ENCODE data around the gene FMO2.

The FMO2 gene

DNA sequence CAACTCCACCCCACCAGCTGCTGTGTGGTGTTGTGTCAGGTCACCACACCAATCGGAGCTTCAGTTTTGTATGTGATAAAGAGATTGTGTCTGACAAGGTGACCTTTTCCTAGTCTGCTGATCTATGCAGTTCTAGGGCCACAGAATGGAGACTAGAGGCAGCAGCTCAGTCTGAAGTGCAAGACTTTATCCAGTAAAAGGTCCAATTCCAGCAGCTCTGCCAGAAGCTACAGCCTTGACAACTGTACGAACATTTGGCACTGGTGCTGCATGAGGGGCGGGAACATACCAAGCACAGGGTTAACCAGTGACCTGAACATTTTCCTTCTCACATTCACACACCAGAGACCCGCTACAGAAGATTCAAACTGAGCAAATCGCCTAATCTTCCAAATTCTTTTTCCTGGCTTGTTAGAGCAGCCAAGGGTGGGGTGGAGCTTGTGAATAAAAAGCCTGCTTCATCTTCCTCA, 72.5 kb downstream of the FMO2 start (continued):
- TF ChIP-seq, protein P1, sequence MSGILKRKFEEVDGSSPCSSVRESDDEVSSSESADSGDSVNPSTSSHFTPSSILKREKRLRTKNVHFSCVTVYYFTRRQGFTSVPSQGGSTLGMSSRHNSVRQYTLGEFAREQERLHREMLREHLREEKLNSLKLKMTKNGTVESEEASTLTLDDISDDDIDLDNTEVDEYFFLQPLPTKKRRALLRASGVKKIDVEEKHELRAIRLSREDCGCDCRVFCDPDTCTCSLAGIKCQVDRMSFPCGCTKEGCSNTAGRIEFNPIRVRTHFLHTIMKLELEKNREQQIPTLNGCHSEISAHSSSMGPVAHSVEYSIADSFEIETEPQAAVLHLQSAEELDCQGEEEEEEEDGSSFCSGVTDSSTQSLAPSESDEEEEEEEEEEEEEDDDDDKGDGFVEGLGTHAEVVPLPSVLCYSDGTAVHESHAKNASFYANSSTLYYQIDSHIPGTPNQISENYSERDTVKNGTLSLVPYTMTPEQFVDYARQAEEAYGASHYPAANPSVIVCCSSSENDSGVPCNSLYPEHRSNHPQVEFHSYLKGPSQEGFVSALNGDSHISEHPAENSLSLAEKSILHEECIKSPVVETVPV (CRISPR knock-in tag; IDR thresholded peaks at IDR 0.05) = no peak
- no peak for TF ChIP-seq ZFP30 (CRISPR knock-in tag; IDR thresholded peaks at IDR 0.05)

DNA sequence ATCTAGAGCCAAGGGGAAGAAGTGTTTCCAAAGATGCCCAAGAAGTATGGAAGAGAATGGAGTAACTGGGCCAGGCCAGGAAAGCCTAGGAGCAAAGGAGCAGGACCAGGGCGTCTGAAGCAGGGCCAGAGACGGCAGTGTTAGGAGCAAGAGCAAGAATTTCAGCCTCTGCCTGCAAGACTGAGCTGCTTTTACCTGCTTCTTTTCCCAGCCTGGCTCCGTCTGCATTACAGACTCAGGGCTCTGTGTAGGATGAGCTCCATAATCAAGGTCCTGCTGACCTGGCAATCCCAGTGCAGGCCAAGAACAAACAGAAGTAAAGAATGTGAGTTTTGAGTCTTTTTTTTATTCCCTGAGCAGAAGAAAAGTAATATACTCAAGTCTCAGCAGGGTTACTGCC, 73.3 kb downstream of the FMO2 start:
- TF ChIP-seq SNAI2 (CRISPR knock-in tag; IDR thresholded peaks at IDR 0.05) (no peak), ESRRG (CRISPR knock-in tag; IDR thresholded peaks at IDR 0.05) (no peak), ZFP3 (CRISPR knock-in tag; IDR thresholded peaks at IDR 0.05) (no peak), ARNTL (CRISPR knock-in tag; IDR thresholded peaks at IDR 0.05; ENCODE audit: borderline replicate concordance, low read depth) (no peak), BACH2 (CRISPR knock-in tag; IDR thresholded peaks at IDR 0.05; ENCODE audit: borderline replicate concordance) (no peak), RARB (CRISPR knock-in tag; IDR thresholded peaks at IDR 0.05) (no peak), OSR1 (CRISPR knock-in tag; IDR thresholded peaks at IDR 0.05) (no peak), ZNF565 (CRISPR knock-in tag; conservative IDR thresholded peaks at IDR 0.05; ENCODE audit: low read depth) (no peak), CSDC2 (CRISPR knock-in tag; IDR thresholded peaks at IDR 0.05) (no peak), ISL1 (CRISPR knock-in tag; IDR thresholded peaks at IDR 0.05) (no peak), ZFP30 (CRISPR knock-in tag; IDR thresholded peaks at IDR 0.05) (no peak), PPARA (CRISPR knock-in tag; IDR thresholded peaks at IDR 0.05; ENCODE audit: borderline replicate concordance) (no peak)
- TF ChIP-seq, protein P2, sequence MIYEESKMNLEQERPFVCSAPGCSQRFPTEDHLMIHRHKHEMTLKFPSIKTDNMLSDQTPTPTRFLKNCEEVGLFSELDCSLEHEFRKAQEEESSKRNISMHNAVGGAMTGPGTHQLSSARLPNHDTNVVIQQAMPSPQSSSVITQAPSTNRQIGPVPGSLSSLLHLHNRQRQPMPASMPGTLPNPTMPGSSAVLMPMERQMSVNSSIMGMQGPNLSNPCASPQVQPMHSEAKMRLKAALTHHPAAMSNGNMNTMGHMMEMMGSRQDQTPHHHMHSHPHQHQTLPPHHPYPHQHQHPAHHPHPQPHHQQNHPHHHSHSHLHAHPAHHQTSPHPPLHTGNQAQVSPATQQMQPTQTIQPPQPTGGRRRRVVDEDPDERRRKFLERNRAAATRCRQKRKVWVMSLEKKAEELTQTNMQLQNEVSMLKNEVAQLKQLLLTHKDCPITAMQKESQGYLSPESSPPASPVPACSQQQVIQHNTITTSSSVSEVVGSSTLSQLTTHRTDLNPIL (CRISPR knock-in tag; IDR thresholded peaks at IDR 0.05; ENCODE audit: low read depth) = no peak
- TF ChIP-seq, protein P1 (CRISPR knock-in tag; IDR thresholded peaks at IDR 0.05) = no peak
- ATAC-seq = no peak

DNA sequence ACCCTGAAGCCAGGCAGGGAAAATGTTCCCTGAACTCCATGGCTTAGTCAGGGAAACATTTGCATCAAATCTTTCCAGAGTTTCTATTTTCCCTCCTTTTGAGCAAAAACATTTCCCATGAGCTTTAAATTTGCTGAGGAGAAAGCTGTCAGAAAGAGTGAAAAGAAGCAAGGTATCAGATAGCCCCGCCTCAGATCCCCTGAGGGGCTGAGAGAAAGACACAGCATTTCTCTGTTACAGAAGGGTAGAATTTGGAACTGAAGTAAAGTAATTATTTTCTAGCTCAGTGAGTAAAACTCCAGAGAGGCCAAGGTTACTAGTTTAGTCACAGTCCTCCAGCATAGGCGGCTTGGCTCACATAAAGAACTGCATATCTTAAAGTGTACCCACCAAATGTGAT, 73.8 kb downstream of the FMO2 start:
- ATAC-seq = no peak
- TF ChIP-seq GLIS3 (CRISPR knock-in tag; IDR thresholded peaks at IDR 0.05) (no peak), TOX (CRISPR knock-in tag; IDR thresholded peaks at IDR 0.05; ENCODE audit: borderline replicate concordance) (no peak), ARNTL (CRISPR knock-in tag; IDR thresholded peaks at IDR 0.05; ENCODE audit: borderline replicate concordance, low read depth) (no peak)

Data from SK-N-SH treated with all-trans-retinoic acid at 6 μM for 48 hours (cell line).